Measurements from ENCODE around the gene MAP3K4.

MAP3K4 gene

GRCh38 chr6:161105408-161105807 lies 113.8 kb downstream of the MAP3K4 start:
- DNase-seq (ENCODE audit: low read depth, low spot score) = no peak
- H3K4me1 ChIP-seq (ENCODE audit: control insufficient read depth, insufficient read depth, low read length) = no peaks in the 10 kb centered on the region
- no peaks in the 10 kb centered on the region for H3K9me3 ChIP-seq (ENCODE audit: control insufficient read depth, insufficient read depth, low read length)
- H3K27ac ChIP-seq (ENCODE audit: low read length) = no peak overlapping the region
- peaks cover 23% of the 10 kb centered on the region for H3K36me3 ChIP-seq (ENCODE audit: control insufficient read depth, insufficient read depth, low read length)
- no peaks in the 10 kb centered on the region for H3K27me3 ChIP-seq (ENCODE audit: control insufficient read depth, insufficient read depth, low read length)
- WGBS (ENCODE audit: insufficient coverage, insufficient read length) = no CpG with 5 or more reads among the region's 2 CpGs
- H3K4me3 ChIP-seq (ENCODE audit: low read length) = no peak overlapping the region

- DNase-seq (ENCODE audit: low read depth, low spot score) = no peak
- Histone ChIP-seq H3K27me3 (ENCODE audit: control insufficient read depth, insufficient read depth, low read length) (no peaks in the 10 kb centered on the region), H3K4me1 (ENCODE audit: control insufficient read depth, insufficient read depth, low read length) (no peaks in the 10 kb centered on the region), H3K36me3 (ENCODE audit: control insufficient read depth, insufficient read depth, low read length) (peaks cover 36% of the 10 kb centered on the region), H3K9me3 (ENCODE audit: control insufficient read depth, insufficient read depth, low read length) (no peaks in the 10 kb centered on the region), H3K4me3 (ENCODE audit: low read length) (no peak overlapping the region), H3K27ac (ENCODE audit: low read length) (no peak overlapping the region)
- WGBS (ENCODE audit: insufficient coverage, insufficient read length) = no CpG with 5 or more reads among the region's 23 CpGs
Observed at GRCh38 chr6:161107779-161108730, 116.5 kb downstream of the MAP3K4 start.

- H3K36me3 ChIP-seq (ENCODE audit: control insufficient read depth, insufficient read depth, low read length) = peaks cover 36% of the 10 kb centered on the region
- no peak for DNase-seq (ENCODE audit: low read depth, low spot score)
- WGBS (ENCODE audit: insufficient coverage, insufficient read length) = no CpG with 5 or more reads among the region's 5 CpGs
Observed at GRCh38 chr6:161108916-161109315, 117.3 kb downstream of the MAP3K4 start.

GRCh38 chr6:161109366-161109765 lies 117.8 kb downstream of the MAP3K4 start:
- no peaks in the 10 kb centered on the region for H3K27me3 ChIP-seq (ENCODE audit: control insufficient read depth, insufficient read depth, low read length)
- H3K4me1 ChIP-seq (ENCODE audit: control insufficient read depth, insufficient read depth, low read length) = no peaks in the 10 kb centered on the region
- no CpG with 5 or more reads among the region's 4 CpGs for WGBS (ENCODE audit: insufficient coverage, insufficient read length)
- no peaks in the 10 kb centered on the region for H3K9me3 ChIP-seq (ENCODE audit: control insufficient read depth, insufficient read depth, low read length)
- no peak for DNase-seq (ENCODE audit: low read depth, low spot score)
- H3K27ac ChIP-seq (ENCODE audit: low read length) = no peak overlapping the region
- H3K4me3 ChIP-seq (ENCODE audit: low read length) = no peak overlapping the region
- H3K36me3 ChIP-seq (ENCODE audit: control insufficient read depth, insufficient read depth, low read length) = peaks cover 36% of the 10 kb centered on the region

More at GRCh38 chr6:161108916-161109315, 117.3 kb downstream of the MAP3K4 start:
- Histone ChIP-seq H3K27ac (ENCODE audit: low read length) (no peak overlapping the region), H3K4me3 (ENCODE audit: low read length) (no peak overlapping the region), H3K4me1 (ENCODE audit: control insufficient read depth, insufficient read depth, low read length) (no peaks in the 10 kb centered on the region), H3K27me3 (ENCODE audit: control insufficient read depth, insufficient read depth, low read length) (no peaks in the 10 kb centered on the region), H3K9me3 (ENCODE audit: control insufficient read depth, insufficient read depth, low read length) (no peaks in the 10 kb centered on the region)

GRCh38 chr6:161110028-161110779 lies 118.6 kb downstream of the MAP3K4 start:
- Histone ChIP-seq H3K4me3 (ENCODE audit: low read length) (no peak overlapping the region), H3K36me3 (ENCODE audit: control insufficient read depth, insufficient read depth, low read length) (peaks cover 36% of the 10 kb centered on the region), H3K27me3 (ENCODE audit: control insufficient read depth, insufficient read depth, low read length) (no peaks in the 10 kb centered on the region), H3K4me1 (ENCODE audit: control insufficient read depth, insufficient read depth, low read length) (no peaks in the 10 kb centered on the region), H3K27ac (ENCODE audit: low read length) (no peak overlapping the region), H3K9me3 (ENCODE audit: control insufficient read depth, insufficient read depth, low read length) (no peaks in the 10 kb centered on the region)
- no peak for DNase-seq (ENCODE audit: low read depth, low spot score)
- WGBS (ENCODE audit: insufficient coverage, insufficient read length) = no CpG with 5 or more reads among the region's 14 CpGs

GRCh38 chr6:161111261-161111660 lies 119.7 kb downstream of the MAP3K4 start:
- no peaks in the 10 kb centered on the region for H3K4me1 ChIP-seq (ENCODE audit: control insufficient read depth, insufficient read depth, low read length)
- DNase-seq (ENCODE audit: low read depth, low spot score) = no peak
- no CpG with 5 or more reads among the region's 4 CpGs for WGBS (ENCODE audit: insufficient coverage, insufficient read length)
- H3K27me3 ChIP-seq (ENCODE audit: control insufficient read depth, insufficient read depth, low read length) = no peaks in the 10 kb centered on the region
- no peak overlapping the region for H3K4me3 ChIP-seq (ENCODE audit: low read length)
- no peaks in the 10 kb centered on the region for H3K9me3 ChIP-seq (ENCODE audit: control insufficient read depth, insufficient read depth, low read length)
- H3K27ac ChIP-seq (ENCODE audit: low read length) = no peak overlapping the region
- peaks cover 36% of the 10 kb centered on the region for H3K36me3 ChIP-seq (ENCODE audit: control insufficient read depth, insufficient read depth, low read length)

- H3K9me3 ChIP-seq (ENCODE audit: control insufficient read depth, insufficient read depth, low read length) = no peaks in the 10 kb centered on the region
- H3K4me1 ChIP-seq (ENCODE audit: control insufficient read depth, insufficient read depth, low read length) = no peaks in the 10 kb centered on the region
- no peaks in the 10 kb centered on the region for H3K27me3 ChIP-seq (ENCODE audit: control insufficient read depth, insufficient read depth, low read length)
- peaks cover 19% of the 10 kb centered on the region; the same call in 1 of the 2 replicates for H3K36me3 ChIP-seq (ENCODE audit: control insufficient read depth, insufficient read depth, low read length)
- DNase-seq (ENCODE audit: low read depth, low spot score) = no peak
- no peak overlapping the region for H3K4me3 ChIP-seq (ENCODE audit: low read length)
- no CpG with 5 or more reads among the region's 3 CpGs for WGBS (ENCODE audit: insufficient coverage, insufficient read length)
- H3K27ac ChIP-seq (ENCODE audit: low read length) = no peak overlapping the region
Observed at GRCh38 chr6:161115468-161115867, 123.9 kb downstream of the MAP3K4 start.

GRCh38 chr6:161116554-161116953 lies 125.0 kb downstream of the MAP3K4 start:
- no peaks in the 10 kb centered on the region for H3K4me1 ChIP-seq (ENCODE audit: control insufficient read depth, insufficient read depth, low read length)
- H3K9me3 ChIP-seq (ENCODE audit: control insufficient read depth, insufficient read depth, low read length) = no peaks in the 10 kb centered on the region
- H3K27me3 ChIP-seq (ENCODE audit: control insufficient read depth, insufficient read depth, low read length) = no peaks in the 10 kb centered on the region
- peaks cover 13% of the 10 kb centered on the region; the same call in 1 of the 2 replicates for H3K36me3 ChIP-seq (ENCODE audit: control insufficient read depth, insufficient read depth, low read length)
- H3K27ac ChIP-seq (ENCODE audit: low read length) = no peak overlapping the region
- WGBS (ENCODE audit: insufficient coverage, insufficient read length) = no CpG with 5 or more reads among the region's 4 CpGs
- DNase-seq (ENCODE audit: low read depth, low spot score) = no peak
- H3K4me3 ChIP-seq (ENCODE audit: low read length) = no peak overlapping the region

GRCh38 chr6:161117308-161117707 lies 125.7 kb downstream of the MAP3K4 start:
- no peak for DNase-seq (ENCODE audit: low read depth, low spot score)
- no peaks in the 10 kb centered on the region for H3K27me3 ChIP-seq (ENCODE audit: control insufficient read depth, insufficient read depth, low read length)
- peaks cover 6% of the 10 kb centered on the region; the same call in 1 of the 2 replicates for H3K36me3 ChIP-seq (ENCODE audit: control insufficient read depth, insufficient read depth, low read length)
- H3K4me1 ChIP-seq (ENCODE audit: control insufficient read depth, insufficient read depth, low read length) = no peaks in the 10 kb centered on the region
- WGBS (ENCODE audit: insufficient coverage, insufficient read length) = no CpG with 5 or more reads among the region's 7 CpGs
- H3K4me3 ChIP-seq (ENCODE audit: low read length) = no peak overlapping the region
- H3K9me3 ChIP-seq (ENCODE audit: control insufficient read depth, insufficient read depth, low read length) = no peaks in the 10 kb centered on the region
- no peak overlapping the region for H3K27ac ChIP-seq (ENCODE audit: low read length)

- no peaks in the 10 kb centered on the region for H3K9me3 ChIP-seq (ENCODE audit: control insufficient read depth, insufficient read depth, low read length)
- no peaks in the 10 kb centered on the region for H3K27me3 ChIP-seq (ENCODE audit: control insufficient read depth, insufficient read depth, low read length)
- WGBS (ENCODE audit: insufficient coverage, insufficient read length) = no CpG with 5 or more reads among the region's 2 CpGs
- H3K27ac ChIP-seq (ENCODE audit: low read length) = no peak overlapping the region
- H3K4me3 ChIP-seq (ENCODE audit: low read length) = no peak overlapping the region
- no peak for DNase-seq (ENCODE audit: low read depth, low spot score)
- H3K36me3 ChIP-seq (ENCODE audit: control insufficient read depth, insufficient read depth, low read length) = peaks cover 6% of the 10 kb centered on the region; the same call in 1 of the 2 replicates
- H3K4me1 ChIP-seq (ENCODE audit: control insufficient read depth, insufficient read depth, low read length) = no peaks in the 10 kb centered on the region
Observed at GRCh38 chr6:161117942-161118341, 126.4 kb downstream of the MAP3K4 start.
